Right forelimb (tissue), 1 donor: ENCODE results near the gene TEDC2.
"Not testable (repeated sequence)": the region's sequence is repeated elsewhere in the genome, so short reads cannot be mapped to it uniquely, and the experiment has no call there.

Experiments used
- DNase-seq: peaks from one replicate; pipeline ENCODE4 v3.0.0-alpha.2; 2018

Gene TEDC2

DNA sequence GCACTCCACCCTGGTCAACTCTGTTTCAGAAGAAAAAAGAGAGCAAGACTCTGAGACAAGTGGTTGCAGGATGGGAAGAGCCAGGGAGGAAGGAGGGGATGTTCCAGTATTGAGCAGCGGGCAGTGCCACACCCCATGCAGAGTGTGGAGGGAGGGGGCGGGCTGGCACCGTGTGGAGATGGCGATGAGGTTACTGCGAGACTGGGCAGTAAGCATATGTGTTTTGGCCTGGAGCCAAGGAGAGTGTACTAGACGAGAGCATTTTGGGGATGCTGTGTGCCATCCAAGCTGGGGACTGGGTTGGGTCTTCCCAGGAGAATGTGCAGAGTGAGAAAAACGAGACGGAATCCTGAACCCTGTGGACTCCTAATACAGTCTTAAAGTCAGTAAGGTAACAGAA lies 18.4 kb downstream of the TEDC2 start:
- no peak for DNase-seq

- not testable (repeated sequence) for DNase-seq
Measured at GRCh38 chr16:2479996-2480395, 20.1 kb downstream of the TEDC2 start.

DNA sequence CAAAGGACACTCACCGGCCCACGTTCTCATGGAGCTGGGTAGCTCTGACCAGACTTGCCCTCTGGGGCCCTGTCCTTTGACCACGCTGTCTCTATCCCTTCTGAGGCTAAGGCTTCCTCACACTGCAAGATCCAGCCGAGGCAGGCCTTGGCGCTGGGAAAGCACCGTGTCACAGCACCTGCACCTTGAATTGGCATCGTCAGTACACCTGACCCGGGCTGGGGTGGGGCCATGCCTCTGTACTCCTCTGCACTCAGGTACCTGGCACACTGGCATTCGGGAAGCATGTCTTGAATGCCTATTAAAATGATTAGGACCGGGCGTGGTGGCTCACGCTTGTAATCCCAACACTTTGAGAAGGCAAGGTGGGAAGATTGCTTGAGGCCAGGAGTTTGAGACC lies 21.0 kb downstream of the TEDC2 start:
- no peak for DNase-seq

GRCh38 chr16:2481676-2482075 lies 21.8 kb downstream of the TEDC2 start:
- no peak for DNase-seq

GRCh38 chr16:2482249-2482648 lies 22.3 kb downstream of the TEDC2 start:
- DNase-seq = no peak

DNA sequence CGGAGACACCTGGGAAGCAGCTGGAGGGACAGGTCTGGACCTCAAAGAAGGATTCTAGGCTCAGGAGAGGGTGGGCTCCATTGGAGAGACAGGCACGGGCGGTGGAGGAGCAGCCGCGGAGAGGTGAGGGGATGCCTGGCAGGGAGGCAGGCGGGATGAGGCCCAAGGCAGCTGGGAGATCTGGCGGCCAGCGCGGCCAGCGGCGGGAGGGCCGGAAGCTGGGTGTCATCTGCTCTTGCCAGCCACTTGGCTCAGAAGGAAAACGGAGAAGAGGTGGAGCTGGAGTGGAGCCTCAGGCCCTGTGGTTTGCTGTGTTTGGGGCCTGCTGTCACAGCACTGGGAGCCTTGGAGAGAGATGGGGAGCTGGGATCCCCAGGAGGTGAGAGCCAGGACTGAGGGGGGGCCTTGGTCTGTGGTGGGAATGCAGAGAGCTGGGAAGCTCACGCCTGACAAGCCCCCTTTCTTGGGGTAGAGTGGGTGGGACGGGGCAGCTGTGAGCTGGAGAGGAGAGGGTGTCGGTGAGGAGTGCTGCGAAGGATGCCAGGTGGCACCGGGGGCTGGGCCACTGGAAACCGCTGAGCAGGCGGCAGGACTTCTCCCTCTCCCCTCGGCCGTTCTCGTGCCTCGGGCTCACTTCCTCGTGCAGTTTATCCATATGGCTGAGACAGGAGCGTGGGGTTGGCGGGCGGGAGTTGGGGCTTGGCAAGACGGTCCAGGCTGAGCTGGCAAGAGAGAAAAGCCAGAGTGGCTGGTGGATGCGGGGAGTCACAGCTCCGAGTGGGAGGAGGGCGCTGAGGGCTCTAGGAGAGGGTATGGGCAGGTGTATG lies 23.0 kb downstream of the TEDC2 start:
- peak; percentile 81 for DNase-seq

DNA sequence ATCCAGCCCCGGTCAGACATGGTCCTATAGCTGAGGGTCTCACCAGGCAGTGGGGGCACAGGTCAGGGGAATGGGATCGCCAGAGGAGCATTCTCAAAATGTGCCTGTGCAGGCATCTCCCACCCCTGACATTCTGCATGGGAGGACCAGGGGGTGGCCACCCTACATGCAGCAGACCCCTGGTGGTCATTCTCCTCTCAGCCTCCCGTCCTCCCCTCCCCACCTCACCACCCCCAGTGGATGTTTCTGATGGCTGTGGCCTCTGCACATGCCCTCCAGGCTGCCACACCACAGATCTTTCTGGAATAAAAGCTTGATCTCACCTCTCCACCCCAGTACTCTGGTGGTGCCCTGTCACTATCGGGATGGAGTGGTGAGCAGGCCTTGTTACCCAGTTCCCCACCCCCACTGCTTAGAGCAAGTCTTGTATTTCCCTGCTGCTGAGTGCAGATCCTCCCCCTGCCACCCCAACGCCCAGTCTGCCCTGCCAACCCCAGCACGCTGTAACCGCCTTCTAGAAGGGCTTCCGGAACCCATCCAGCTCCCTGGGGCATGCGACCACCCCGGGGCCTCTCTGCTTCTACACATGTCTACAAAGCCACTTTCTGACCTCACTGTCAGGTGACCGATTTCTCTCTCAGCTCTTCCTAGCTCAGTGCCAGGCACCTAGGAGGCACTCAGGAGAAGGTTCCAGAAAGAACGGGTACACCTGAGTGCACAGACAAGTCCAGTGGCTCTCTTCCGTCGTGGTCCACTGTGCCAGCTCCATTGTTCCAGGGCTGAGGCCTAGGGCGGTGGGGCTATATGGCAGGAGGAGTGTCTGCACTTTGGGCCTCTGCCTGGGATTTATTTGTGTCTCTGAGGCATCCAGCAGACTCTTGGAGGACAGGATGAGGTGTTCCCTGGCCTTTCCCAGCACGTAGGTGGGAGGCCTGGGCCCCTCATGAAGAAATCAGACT lies 24.3 kb downstream of the TEDC2 start:
- DNase-seq = no peak

GRCh38 chr16:2484898-2485508 lies 25.1 kb downstream of the TEDC2 start:
- no peak for DNase-seq

- no peak for DNase-seq
Measured at GRCh38 chr16:2485811-2486507, 26.1 kb downstream of the TEDC2 start.

- peak; percentile 54 for DNase-seq
Measured at GRCh38 chr16:2486645-2487516, 27.0 kb downstream of the TEDC2 start.

DNA sequence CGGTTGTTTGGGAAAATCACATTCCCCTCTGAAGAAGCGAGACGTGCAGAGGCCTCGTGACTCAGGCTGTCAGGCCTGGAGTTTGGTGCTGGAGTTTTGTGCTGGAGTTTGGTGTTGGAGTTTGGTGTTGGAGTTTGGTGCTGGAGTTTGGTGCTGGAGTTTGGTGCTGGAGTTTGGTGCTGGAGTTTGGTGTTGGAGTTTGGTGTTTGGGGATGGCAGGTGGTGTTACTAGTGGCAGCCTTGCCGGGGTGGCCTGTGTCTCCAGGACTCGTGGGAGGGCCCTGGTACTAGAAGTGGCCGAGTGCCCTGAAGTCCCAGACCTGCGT lies 27.6 kb downstream of the TEDC2 start:
- DNase-seq = no peak

DNA sequence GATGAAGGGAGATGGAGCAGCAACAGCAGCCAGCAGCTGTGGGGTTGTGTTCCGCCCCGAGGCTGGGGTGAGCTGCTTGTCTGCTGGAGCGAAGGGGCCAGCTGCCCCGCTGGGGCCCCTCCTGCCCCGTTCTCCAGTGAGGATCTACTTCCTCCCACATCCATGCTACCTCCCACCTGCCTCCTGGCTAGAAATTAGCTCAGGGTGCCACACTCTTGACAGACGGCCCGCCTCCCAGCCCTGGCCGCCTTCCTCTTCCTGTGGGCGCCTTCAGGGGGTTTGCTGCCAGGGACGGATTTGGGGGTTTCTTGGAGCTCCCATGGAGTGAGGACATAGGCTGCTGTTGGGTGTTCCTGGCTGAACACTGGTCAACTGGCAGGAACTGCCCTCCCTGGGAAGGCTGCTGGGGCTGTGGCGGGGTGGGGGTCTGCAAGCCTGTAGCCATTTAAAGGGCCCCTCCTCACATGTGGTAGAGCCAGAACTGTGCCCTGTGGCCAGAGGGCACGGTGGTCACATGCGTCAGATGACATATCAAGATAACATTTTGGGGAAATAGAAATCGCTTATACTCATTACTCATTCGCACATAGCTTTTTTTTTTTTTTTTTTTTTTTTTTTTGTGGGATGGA lies 28.1 kb downstream of the TEDC2 start:
- DNase-seq = peak; percentile 55

GRCh38 chr16:2489581-2489980 lies 29.7 kb downstream of the TEDC2 start:
- DNase-seq = no peak

DNA sequence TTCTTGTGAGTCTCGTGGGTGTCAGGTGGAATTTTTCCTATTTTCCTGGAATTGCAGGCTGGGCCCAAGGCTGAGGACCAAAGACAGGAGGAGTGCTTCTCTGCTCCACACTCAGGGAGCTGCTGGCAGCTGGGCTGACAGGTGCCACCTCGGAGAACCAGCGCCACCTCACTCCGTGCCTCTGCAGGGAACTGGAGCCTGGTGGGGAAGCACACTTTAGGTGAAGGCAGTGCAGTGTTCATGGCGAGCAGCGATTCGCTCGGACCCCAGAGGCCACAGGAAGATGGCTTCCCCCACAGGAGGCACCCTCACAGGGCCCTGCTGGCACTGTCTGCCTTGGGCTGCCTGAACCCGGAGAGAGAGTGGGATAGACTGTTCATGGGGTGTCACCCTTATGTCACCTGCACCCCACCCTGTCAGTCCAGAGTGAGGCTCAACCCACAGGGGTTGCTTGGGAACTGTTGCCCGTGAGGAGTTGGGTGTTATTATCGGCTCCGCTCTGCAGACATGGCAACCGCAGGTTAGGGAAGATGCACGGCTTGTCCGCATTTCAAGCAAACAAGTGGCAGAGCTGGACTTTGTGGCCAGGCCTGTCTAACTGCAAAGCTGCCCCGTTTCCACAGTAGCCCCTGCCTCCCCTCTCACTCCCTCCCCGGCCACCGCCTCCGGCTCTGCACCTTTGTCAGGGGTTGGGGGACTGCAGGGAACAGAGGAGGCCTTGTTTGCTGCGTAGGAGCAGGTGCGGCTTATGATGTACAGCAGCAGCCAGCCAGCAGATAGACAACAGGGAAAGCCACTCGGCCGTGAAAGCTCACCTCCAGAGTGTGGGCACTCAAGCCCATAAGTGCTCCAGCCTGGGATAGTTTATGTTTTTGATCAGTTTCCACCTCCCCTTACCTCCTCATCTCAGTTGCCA lies 30.5 kb downstream of the TEDC2 start:
- no peak for DNase-seq

DNA sequence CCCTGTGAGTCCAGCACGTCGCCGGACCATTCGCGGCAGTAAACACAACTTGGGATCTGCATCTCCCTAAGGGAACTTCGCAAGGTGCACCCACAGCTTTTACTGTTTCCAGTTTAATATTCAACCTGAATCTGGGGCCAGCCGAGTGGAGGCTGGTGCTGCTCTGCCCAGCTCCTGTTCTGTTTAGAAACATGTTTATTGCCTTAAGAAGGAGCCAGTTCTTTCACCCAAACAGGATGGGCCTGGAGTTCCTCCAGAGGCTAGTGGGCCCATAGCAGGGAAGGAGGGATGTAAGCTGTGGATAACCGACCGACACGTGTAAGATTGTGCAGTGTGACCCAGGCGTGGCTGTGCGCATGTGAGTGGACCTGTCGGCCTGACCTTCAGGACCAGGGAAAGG lies 32.4 kb downstream of the TEDC2 start:
- DNase-seq = no peak

DNA sequence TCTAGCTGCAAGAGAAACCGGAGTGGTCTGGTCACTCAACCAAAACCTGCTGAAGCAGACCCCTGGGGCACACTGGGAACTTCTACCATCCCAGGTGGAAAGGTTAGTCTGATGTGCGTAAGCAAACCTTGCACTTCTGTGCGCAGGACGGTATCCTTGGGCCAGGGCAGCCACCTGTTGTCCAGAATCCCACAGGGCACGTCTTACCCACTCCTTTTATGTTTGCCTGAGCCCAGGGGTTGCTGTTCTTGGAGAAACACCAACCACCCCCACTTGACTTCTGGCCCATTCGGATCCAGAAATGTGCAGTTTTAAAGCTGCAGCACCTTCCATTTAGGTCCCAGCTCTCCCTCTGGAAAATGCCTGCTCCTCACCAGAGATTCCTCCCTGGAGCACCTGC lies 33.7 kb downstream of the TEDC2 start:
- DNase-seq = no peak

DNA sequence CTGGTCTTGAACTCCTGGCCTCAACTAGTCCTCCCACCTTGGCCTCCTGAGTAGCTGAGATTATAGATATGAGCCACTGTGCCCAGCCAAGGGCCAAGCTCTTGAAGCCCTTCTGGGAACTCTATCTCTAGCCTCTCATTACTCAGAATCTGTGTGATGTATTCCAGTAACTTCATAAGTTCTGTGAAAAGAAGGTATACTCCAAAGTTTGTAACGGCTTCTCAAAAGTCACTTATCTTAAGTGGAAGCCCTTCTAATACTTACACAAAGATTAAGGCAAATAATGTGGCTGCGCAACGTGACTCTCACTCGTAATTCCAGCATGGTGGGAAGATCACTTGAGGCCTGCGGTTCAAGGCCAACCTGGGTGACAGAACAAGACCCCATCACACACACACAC lies 34.7 kb downstream of the TEDC2 start:
- no peak for DNase-seq

DNA sequence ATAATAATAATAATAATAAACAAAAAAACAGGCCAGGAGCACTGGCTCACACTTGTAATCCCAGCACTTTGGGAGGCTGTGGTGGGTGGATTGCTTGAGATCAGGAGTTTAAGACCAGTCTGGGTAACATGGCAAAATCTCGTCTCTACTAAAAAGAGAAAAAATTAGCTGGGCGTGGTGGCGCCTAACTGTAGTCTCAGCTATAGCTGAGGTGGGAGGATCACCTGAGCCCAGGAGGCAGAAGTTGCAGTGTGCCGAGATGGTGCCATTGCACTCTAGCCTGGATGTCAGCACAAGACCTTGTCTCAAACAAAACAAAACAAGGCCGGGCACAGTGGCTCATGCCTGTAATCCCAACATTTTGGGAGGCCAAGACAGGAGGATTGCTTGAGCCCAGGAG lies 35.1 kb downstream of the TEDC2 start:
- no peak for DNase-seq

- DNase-seq = no peak
Measured at GRCh38 chr16:2496223-2497115, 36.6 kb downstream of the TEDC2 start.
